HepG2 (cell line): ENCODE results near the gene SURF6. TPM values are rescaled to one million over a fixed set of nuclear protein-coding genes. Genes with fewer than 3 reads are reported as not detected.

ENCODE experiments used
- FIP1L1 ChIP-seq: fragments of 200-400 bp; formaldehyde crosslinking; IDR thresholded peaks from 2 replicates; pipeline ENCODE4 v1.6.1; 2018; ENCODE audit warnings: low read depth, mild to moderate bottlenecking, low read length, moderate library complexity, borderline replicate concordance; ENCODE audit not compliant: insufficient read depth
- GLMP ChIP-seq: sonication (generic); formaldehyde crosslinking; IDR thresholded peaks from 2 replicates; pipeline ENCODE4 v1.9.0; 2021; ENCODE audit warnings: missing genetic modification reagents, mild to moderate bottlenecking, borderline replicate concordance
- GZF1 ChIP-seq: sonication (generic); formaldehyde crosslinking; IDR thresholded peaks from 2 replicates; pipeline ENCODE4 v1.5.1; 2020; ENCODE audit warnings: mild to moderate bottlenecking, missing genetic modification reagents
- HIC2 ChIP-seq: sonication (generic); formaldehyde crosslinking; IDR thresholded peaks from 2 replicates; pipeline ENCODE4 v1.9.0; 2022; ENCODE audit warnings: low read depth, missing genetic modification reagents
- HNF1A ChIP-seq, 2 experiments: sonication (generic) in 1 of 2; formaldehyde crosslinking in 1 of 2; IDR thresholded peaks; 2 replicates each; pipeline versions ENCODE4 v1.4.0 to v1.6.1; 2016 to 2020; ENCODE audit warnings: borderline replicate concordance in 1 of 2, low read depth in 1 of 2, mild to moderate bottlenecking in 1 of 2, missing genetic modification reagents in 1 of 2
- KDM4B ChIP-seq: sonication (generic); formaldehyde crosslinking; IDR thresholded peaks from 2 replicates; pipeline ENCODE4 v1.4.0; 2020; ENCODE audit warnings: missing genetic modification reagents
- MIXL1 ChIP-seq: IDR thresholded peaks from 2 replicates; pipeline ENCODE4 v1.6.1; 2016
- MTERF4 ChIP-seq: sonication (generic); formaldehyde crosslinking; IDR thresholded peaks from 2 replicates; pipeline ENCODE4 v1.8.0; 2023; ENCODE audit warnings: mild to moderate bottlenecking, missing genetic modification reagents
- PAX8 ChIP-seq: sonication (generic); formaldehyde crosslinking; IDR thresholded peaks from 2 replicates; pipeline ENCODE4 v1.8.0; 2022; ENCODE audit warnings: mild to moderate bottlenecking, missing genetic modification reagents, borderline replicate concordance
- SIN3A ChIP-seq: IDR thresholded peaks from 2 replicates; pipeline ENCODE4 v1.6.1; 2011; ENCODE audit warnings: low read depth, mild to moderate bottlenecking, control low read depth, low read length, borderline replicate concordance
- SMAD1 ChIP-seq: sonication (generic); formaldehyde crosslinking; IDR thresholded peaks from 2 replicates; pipeline ENCODE4 v1.4.0; 2020; ENCODE audit warnings: missing genetic modification reagents, low read depth, mild to moderate bottlenecking, borderline replicate concordance
- ZNF513 ChIP-seq: sonication (generic); formaldehyde crosslinking; conservative IDR thresholded peaks from 2 replicates; pipeline ENCODE4 v1.5.0; 2020; ENCODE audit warnings: missing genetic modification reagents
- ZNF556 ChIP-seq: sonication (generic); formaldehyde crosslinking; IDR thresholded peaks from 2 replicates; pipeline ENCODE4 v1.4.0; 2020; ENCODE audit warnings: mild to moderate bottlenecking, missing genetic modification reagents, borderline replicate concordance
- ZNF724P ChIP-seq: sonication (generic); formaldehyde crosslinking; IDR thresholded peaks from 2 replicates; pipeline ENCODE4 v1.8.0; 2022; ENCODE audit warnings: missing genetic modification reagents, borderline replicate concordance
- polyA plus RNA-seq, 8 experiments: library from polyadenylated mRNA; depleted of rRNA in 3 of 8; stranded (reverse) in 7 of 8; unstranded in 1 of 8; fragments of >200 nt; fragmentation: Illumina TruSeq in 4 of 8; extraction: Trizol in 4 of 8; gene quantifications; 2 replicates each; pipeline versions ENCODE4 v1.2.1 to v1.2.3, GENCODE V29; 2011 to 2016; ENCODE audit warnings: low read depth in 4 of 8, missing spikeins in 1 of 8, mixed read lengths in 1 of 8; ENCODE audit not compliant: insufficient read depth in 1 of 8
- total RNA-seq, 5 experiments: library from RNA; depleted of rRNA; stranded (reverse); fragments of >200 nt; fragmentation: Illumina TruSeq; extraction: Trizol; gene quantifications; 2 replicates each; pipeline ENCODE4 v1.2.3, GENCODE V29; 2016; ENCODE audit warnings: low read depth in 1 of 5

The SURF6 gene
- total and polyA plus RNA-seq, 2 of the 13 experiments (the other 11 are each of a cell fraction or from before 2014, with no cell fraction given), result 5.9 to 14.7 TPM

GRCh38 chr9:133335924-133336811 is at the start of gene SURF6 (continued):
- TF ChIP-seq ZNF513 (CRISPR knock-in tag), result no peak
- peak; percentile 67; the same call in 1 of the 2 replicates for TF ChIP-seq GZF1
- TF ChIP-seq GLMP, result 0 out of 2 replicates have a peak, but pooled peaks have one; percentile 15
- TF ChIP-seq ZNF556 (CRISPR knock-in tag), result peak; percentile 64; the same call in 1 of the 2 replicates
- TF ChIP-seq SIN3A, result peak; percentile 84; the same call in 1 of the 2 replicates
- peak; percentile 72; the same call in 1 of the 2 replicates for TF ChIP-seq ZNF724P
- no peak for TF ChIP-seq MTERF4 (CRISPR knock-in tag)
- TF ChIP-seq SMAD1 (CRISPR knock-in tag), result peak; percentile 96; the same call in 1 of the 2 replicates
- TF ChIP-seq KDM4B (CRISPR knock-in tag), result no peak; the same call in 1 of the 2 replicates
- TF ChIP-seq MIXL1, result peak; percentile 85
- TF ChIP-seq HIC2 (CRISPR knock-in tag), result peak; percentile 82; the same call in 1 of the 2 replicates
- no peak; the same call in 1 of the 2 replicates for TF ChIP-seq FIP1L1
- no peak for TF ChIP-seq HNF1A (IDR thresholded peaks at IDR 0.05; ENCODE audit: low read depth)
- TF ChIP-seq HNF1A (CRISPR knock-in tag; IDR thresholded peaks at IDR 0.05; ENCODE audit: borderline replicate concordance), result peak; percentile 85; the same call in 1 of the 2 replicates
- TF ChIP-seq PAX8 (CRISPR knock-in tag), result no peak
